ENCODE data around the gene MAP3K7CL. TPM values are rescaled to one million over a fixed set of nuclear protein-coding genes. Genes with fewer than 3 reads are reported as not detected.

Gene MAP3K7CL
- total RNA-seq, 2 donors from 2014 or later, result 1.3 TPM; not detected in 1

DNA sequence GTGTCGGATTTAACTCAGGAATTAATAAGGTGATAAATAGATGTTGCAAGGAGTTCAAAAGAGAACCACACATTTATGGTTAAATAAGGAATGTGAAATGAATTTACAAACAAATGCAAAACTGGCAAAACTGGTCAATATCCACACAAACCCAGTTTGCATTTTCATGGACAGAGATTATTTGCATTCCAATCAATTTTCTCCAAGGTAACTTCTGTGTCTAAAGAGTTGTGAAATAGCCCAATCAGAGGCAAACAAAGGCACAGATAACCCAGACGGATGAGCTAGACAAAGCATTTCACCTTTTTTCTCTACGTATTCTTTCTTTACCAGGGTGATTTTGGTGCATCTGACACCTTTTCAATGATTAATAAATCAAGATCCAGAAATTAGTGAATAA lies 63.9 kb downstream of the MAP3K7CL start:
- H3K27me3 Mint-ChIP-seq (ENCODE audit: insufficient read depth), result no peaks in the 10 kb centered on the region
- H3K36me3 Mint-ChIP-seq (ENCODE audit: low read depth), result peaks cover 6% of the 10 kb centered on the region
- TF ChIP-seq CTCF (conservative IDR thresholded peaks at IDR 0.05), result no peak
- Histone ChIP-seq H3K4me3 (ENCODE audit: low read length) (no peak overlapping the region), H3K27ac (ENCODE audit: low read depth, low read length) (no peak overlapping the region), H3K4me1 (ENCODE audit: control insufficient read depth, insufficient read depth, low read length) (peaks cover 5% of the 10 kb centered on the region), H3K27me3 (ENCODE audit: control insufficient read depth, insufficient read depth, low read length, poor library complexity, severe bottlenecking) (no peaks in the 10 kb centered on the region), H3K36me3 (ENCODE audit: control insufficient read depth, insufficient read depth, low read length) (no peaks in the 10 kb centered on the region), H3K9me3 (ENCODE audit: control insufficient read depth, low read length) (no peaks in the 10 kb centered on the region), H3K9ac (ENCODE audit: extremely low read depth, low read length, poor library complexity, severe bottlenecking) (no peak overlapping the region)
- H3K4me3 Mint-ChIP-seq, result peak overlapping the region; percentile 49
- H3K27ac Mint-ChIP-seq, result peak overlapping the region; percentile 56
- 74 to 78% methylated on average over 1 to 2 of the region's 3 CpGs for WGBS, 2 experiments (ENCODE audit: insufficient coverage in 1 of 2, insufficient read length in 1 of 2)
- H3K4me1 Mint-ChIP-seq, result peaks cover 14% of the 10 kb centered on the region
- peaks cover 17% of the 10 kb centered on the region for H3K9me3 Mint-ChIP-seq
- no peak for DNase-seq

GRCh38 chr21:29194847-29195246 lies 64.4 kb downstream of the MAP3K7CL start:
- H3K27me3 Mint-ChIP-seq (ENCODE audit: insufficient read depth), result no peaks in the 10 kb centered on the region
- H3K9ac ChIP-seq (ENCODE audit: extremely low read depth, low read length, poor library complexity, severe bottlenecking), result no peak overlapping the region
- H3K36me3 Mint-ChIP-seq (ENCODE audit: low read depth), result peaks cover 7% of the 10 kb centered on the region
- H3K4me1 Mint-ChIP-seq, result peaks cover 14% of the 10 kb centered on the region
- no peak for TF ChIP-seq CTCF (conservative IDR thresholded peaks at IDR 0.05)
- no peak overlapping the region for H3K27ac ChIP-seq (ENCODE audit: low read depth, low read length)
- DNase-seq, result no peak
- H3K4me3 Mint-ChIP-seq, result peak overlapping the region; percentile 49
- WGBS, 2 experiments (ENCODE audit: insufficient coverage in 1 of 2, insufficient read length in 1 of 2), result 55 to 62% methylated on average over 3 of the region's 3 CpGs
- H3K36me3 ChIP-seq (ENCODE audit: control insufficient read depth, insufficient read depth, low read length), result no peaks in the 10 kb centered on the region
- H3K27me3 ChIP-seq (ENCODE audit: control insufficient read depth, insufficient read depth, low read length, poor library complexity, severe bottlenecking), result no peaks in the 10 kb centered on the region
- H3K9me3 Mint-ChIP-seq, result peaks cover 19% of the 10 kb centered on the region
- H3K4me1 ChIP-seq (ENCODE audit: control insufficient read depth, insufficient read depth, low read length), result peaks cover 5% of the 10 kb centered on the region
- H3K27ac Mint-ChIP-seq, result peak overlapping the region; percentile 56
- no peaks in the 10 kb centered on the region for H3K9me3 ChIP-seq (ENCODE audit: control insufficient read depth, low read length)
- no peak overlapping the region for H3K4me3 ChIP-seq (ENCODE audit: low read length)

GRCh38 chr21:29195981-29196669 lies 65.7 kb downstream of the MAP3K7CL start:
- peak overlapping the region; percentile 21 for H3K4me3 Mint-ChIP-seq
- no peaks in the 10 kb centered on the region for H3K27me3 Mint-ChIP-seq (ENCODE audit: insufficient read depth)
- no peak for DNase-seq
- H3K9me3 Mint-ChIP-seq, result peaks cover 26% of the 10 kb centered on the region
- H3K27ac ChIP-seq (ENCODE audit: low read depth, low read length), result no peak overlapping the region
- H3K27me3 ChIP-seq (ENCODE audit: control insufficient read depth, insufficient read depth, low read length, poor library complexity, severe bottlenecking), result no peaks in the 10 kb centered on the region
- no peaks in the 10 kb centered on the region for H3K36me3 ChIP-seq (ENCODE audit: control insufficient read depth, insufficient read depth, low read length)
- H3K27ac Mint-ChIP-seq, result no peak overlapping the region
- H3K36me3 Mint-ChIP-seq (ENCODE audit: low read depth), result peaks cover 9% of the 10 kb centered on the region
- no peak overlapping the region for H3K9ac ChIP-seq (ENCODE audit: extremely low read depth, low read length, poor library complexity, severe bottlenecking)
- peaks cover 5% of the 10 kb centered on the region for H3K4me1 ChIP-seq (ENCODE audit: control insufficient read depth, insufficient read depth, low read length)
- peaks cover 11% of the 10 kb centered on the region for H3K9me3 ChIP-seq (ENCODE audit: control insufficient read depth, low read length)
- peaks cover 14% of the 10 kb centered on the region for H3K4me1 Mint-ChIP-seq
- WGBS, 2 experiments (ENCODE audit: insufficient coverage in 1 of 2, insufficient read length in 1 of 2), result 89 to 93% methylated on average over 6 to 8 of the region's 8 CpGs
- peak; percentile 40 for TF ChIP-seq CTCF (conservative IDR thresholded peaks at IDR 0.05)
- H3K4me3 ChIP-seq (ENCODE audit: low read length), result no peak overlapping the region

All from endodermal cell (in vitro differentiated cells).